HEK293 (cell line): ENCODE measurements around the gene LEF1.

Experiments used
- CTCF ChIA-PET: fragments of 350-600 bp; formaldehyde crosslinking; extraction: SDS; loops from one replicate; lab custom pipeline; 2021; ENCODE audit warnings: antibody characterized with exemption; lab: Yijun Ruan, JAX
- POLR2A ChIA-PET: fragments of 300-600 bp; formaldehyde crosslinking; extraction: SDS; loops from one replicate; lab custom pipeline; 2020; ENCODE audit warnings: antibody characterized with exemption, inconsistent platforms; lab: Yijun Ruan, JAX
- H3K27ac ChIP-seq: fragments of 200-500 bp; sonication (Bioruptor generic); 2 replicates; pipeline ENCODE4 v1.5.1; 2014; ENCODE audit warnings: low read depth, low read length, control low read depth, inconsistent platforms; ENCODE audit errors: extremely low read depth
- H3K36me3 ChIP-seq, 2 experiments: fragments of 200-500 bp in 1 of 2; sonication (Bioruptor generic) in 1 of 2; 1 replicate in 1 of 2; 2 replicates in 1 of 2; pipeline ENCODE4 v1.5.1; 2014 to 2017; ENCODE audit warnings: inconsistent platforms in 2 of 2, low read length in 2 of 2; ENCODE audit not compliant: control insufficient read depth in 2 of 2, insufficient read depth in 1 of 2
- H3K4me1 ChIP-seq: fragments of 200-500 bp; sonication (Bioruptor generic); 2 replicates; pipeline ENCODE4 v1.5.1; 2014; ENCODE audit warnings: mild to moderate bottlenecking, low read length, inconsistent platforms; ENCODE audit not compliant: control insufficient read depth, insufficient read depth
- H3K4me3 ChIP-seq: 2 replicates; pipeline ENCODE4 v1.5.1; 2011; ENCODE audit warnings: low read depth, mild to moderate bottlenecking, control low read depth, low read length, moderate library complexity
- H3K9me3 ChIP-seq: fragments of 200-500 bp; sonication (Bioruptor generic); 2 replicates; pipeline ENCODE4 v1.5.1; 2014; ENCODE audit warnings: low read depth, low read length, inconsistent platforms; ENCODE audit not compliant: control insufficient read depth, insufficient read depth
- KLF1 ChIP-seq: fragments of 450-650 bp; formaldehyde crosslinking; IDR thresholded peaks from 2 replicates; pipeline ENCODE4 v1.5.1; 2016; ENCODE audit warnings: missing biosample characterization, missing genetic modification characterization
- KLF7 ChIP-seq: fragments of 450-650 bp; formaldehyde crosslinking; IDR thresholded peaks from 2 replicates; pipeline ENCODE4 v1.5.1; 2016; ENCODE audit warnings: missing biosample characterization, missing genetic modification characterization, borderline replicate concordance
- SP7 ChIP-seq: fragments of 450-650 bp; formaldehyde crosslinking; IDR thresholded peaks from 2 replicates; pipeline ENCODE4 v1.5.1; 2016; ENCODE audit warnings: missing biosample characterization, missing genetic modification characterization
- ZBTB7A ChIP-seq: fragments of 450-650 bp; formaldehyde crosslinking; IDR thresholded peaks from 2 replicates; pipeline ENCODE4 v1.5.1; 2016; ENCODE audit warnings: low read depth, missing biosample characterization, missing genetic modification characterization
- ZNF169 ChIP-seq: fragments of 450-650 bp; formaldehyde crosslinking; IDR thresholded peaks from 2 replicates; pipeline ENCODE4 v1.5.1; 2016; ENCODE audit warnings: missing biosample characterization, missing genetic modification characterization
- ZNF211 ChIP-seq: fragments of 450-650 bp; formaldehyde crosslinking; IDR thresholded peaks from 2 replicates; pipeline ENCODE4 v1.5.1; 2016; ENCODE audit warnings: low read depth, missing biosample characterization, missing genetic modification characterization
- ZNF302 ChIP-seq: fragments of 450-650 bp; formaldehyde crosslinking; IDR thresholded peaks from 2 replicates; pipeline ENCODE4 v1.5.1; 2016; ENCODE audit warnings: missing biosample characterization, missing genetic modification characterization, low read depth
- ZNF37A ChIP-seq: fragments of 450-650 bp; IDR thresholded peaks from 2 replicates; pipeline ENCODE4 v1.5.1; 2018; ENCODE audit warnings: missing biosample characterization, missing genetic modification characterization
- ZNF404 ChIP-seq: fragments of 450-650 bp; formaldehyde crosslinking; IDR thresholded peaks from 2 replicates; pipeline ENCODE4 v1.5.1; 2017; ENCODE audit warnings: missing biosample characterization, missing genetic modification characterization
- ZNF423 ChIP-seq: fragments of 450-650 bp; formaldehyde crosslinking; IDR thresholded peaks from 2 replicates; pipeline ENCODE4 v1.5.1; 2016; ENCODE audit warnings: missing biosample characterization, missing genetic modification characterization
- ZNF558 ChIP-seq: fragments of 450-650 bp; formaldehyde crosslinking; IDR thresholded peaks from 2 replicates; pipeline ENCODE4 v1.5.1; 2016; ENCODE audit warnings: missing biosample characterization, missing genetic modification characterization
- ZNF654 ChIP-seq: fragments of 450-650 bp; formaldehyde crosslinking; IDR thresholded peaks from 2 replicates; pipeline ENCODE4 v1.5.1; 2016; ENCODE audit warnings: low read depth, missing biosample characterization, missing genetic modification characterization
- ZNF777 ChIP-seq: fragments of 450-650 bp; formaldehyde crosslinking; IDR thresholded peaks from 2 replicates; pipeline ENCODE4 v1.5.1; 2017; ENCODE audit warnings: missing biosample characterization, missing genetic modification characterization, borderline replicate concordance
- ZNF791 ChIP-seq: fragments of 450-650 bp; formaldehyde crosslinking; IDR thresholded peaks from 2 replicates; pipeline ENCODE4 v1.5.1; 2016; ENCODE audit warnings: missing biosample characterization, missing genetic modification characterization
- ZNF837 ChIP-seq: fragments of 450-650 bp; formaldehyde crosslinking; IDR thresholded peaks from 2 replicates; pipeline ENCODE4 v1.5.1; 2016; ENCODE audit warnings: missing biosample characterization, missing genetic modification characterization
- TF ChIP-seq, protein P1 (sequence below): fragments of 450-650 bp; formaldehyde crosslinking; IDR thresholded peaks from 2 replicates; pipeline ENCODE4 v1.5.1; 2017; ENCODE audit warnings: missing biosample characterization, missing genetic modification characterization
- TF ChIP-seq, protein P2 (sequence below): fragments of 450-650 bp; formaldehyde crosslinking; IDR thresholded peaks from 2 replicates; pipeline ENCODE4; 2016; ENCODE audit warnings: missing biosample characterization, missing genetic modification characterization
- TF ChIP-seq, protein P3 (sequence below): fragments of 450-650 bp; formaldehyde crosslinking; IDR thresholded peaks from 2 replicates; pipeline ENCODE4 v1.5.1; 2016; ENCODE audit warnings: missing biosample characterization, missing genetic modification characterization
- TF ChIP-seq, protein P4 (sequence below): fragments of 450-650 bp; IDR thresholded peaks from 2 replicates; pipeline ENCODE4 v1.5.1; 2018; ENCODE audit warnings: missing biosample characterization, missing genetic modification characterization
- TF ChIP-seq, protein P5 (sequence below): fragments of 450-650 bp; formaldehyde crosslinking; IDR thresholded peaks from 2 replicates; pipeline ENCODE4 v1.5.0; 2017; ENCODE audit warnings: missing biosample characterization, missing genetic modification characterization, borderline replicate concordance
- TF ChIP-seq, protein P6 (sequence below): sonication (generic); formaldehyde crosslinking; IDR thresholded peaks from 2 replicates; pipeline ENCODE4 v1.8.1; 2022; ENCODE audit warnings: mild to moderate bottlenecking, moderate library complexity, missing genetic modification reagents
- TF ChIP-seq, protein P7 (sequence below): fragments of 450-650 bp; formaldehyde crosslinking; IDR thresholded peaks from 2 replicates; pipeline ENCODE4 v1.5.1; 2016; ENCODE audit warnings: missing biosample characterization, missing genetic modification characterization
- TF ChIP-seq, protein P8 (sequence below): fragments of 450-650 bp; formaldehyde crosslinking; IDR thresholded peaks from 2 replicates; pipeline ENCODE4 v1.5.1; 2016; ENCODE audit warnings: missing biosample characterization, missing genetic modification characterization

Gene LEF1

DNA sequence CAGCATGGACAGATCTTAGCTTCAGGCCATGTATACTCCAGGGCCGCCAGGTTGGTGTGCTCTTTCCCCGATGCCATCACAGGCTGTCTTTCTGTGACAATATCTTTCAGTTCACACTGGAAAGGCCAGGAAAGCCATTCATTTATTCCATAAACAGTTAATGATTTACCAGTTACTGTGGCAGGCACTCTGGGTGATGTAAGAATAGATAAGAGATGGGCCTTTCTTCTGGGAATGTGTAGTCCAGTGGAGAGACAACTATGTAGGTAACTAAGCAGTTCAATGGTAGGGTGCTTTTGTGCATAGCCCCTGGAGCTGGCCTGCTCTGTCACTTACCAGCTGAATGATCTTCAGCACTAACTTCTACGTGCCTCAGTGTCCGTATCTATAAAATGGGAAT, 46.3 kb upstream of the LEF1 start:
- Histone ChIP-seq H3K36me3 (no peaks in the 10 kb centered on the region), H3K27ac (no peak overlapping the region), H3K4me1 (no peaks in the 10 kb centered on the region), H3K4me3 (no peak overlapping the region), H3K9me3 (no peaks in the 10 kb centered on the region)
- TF ChIP-seq, protein P1, sequence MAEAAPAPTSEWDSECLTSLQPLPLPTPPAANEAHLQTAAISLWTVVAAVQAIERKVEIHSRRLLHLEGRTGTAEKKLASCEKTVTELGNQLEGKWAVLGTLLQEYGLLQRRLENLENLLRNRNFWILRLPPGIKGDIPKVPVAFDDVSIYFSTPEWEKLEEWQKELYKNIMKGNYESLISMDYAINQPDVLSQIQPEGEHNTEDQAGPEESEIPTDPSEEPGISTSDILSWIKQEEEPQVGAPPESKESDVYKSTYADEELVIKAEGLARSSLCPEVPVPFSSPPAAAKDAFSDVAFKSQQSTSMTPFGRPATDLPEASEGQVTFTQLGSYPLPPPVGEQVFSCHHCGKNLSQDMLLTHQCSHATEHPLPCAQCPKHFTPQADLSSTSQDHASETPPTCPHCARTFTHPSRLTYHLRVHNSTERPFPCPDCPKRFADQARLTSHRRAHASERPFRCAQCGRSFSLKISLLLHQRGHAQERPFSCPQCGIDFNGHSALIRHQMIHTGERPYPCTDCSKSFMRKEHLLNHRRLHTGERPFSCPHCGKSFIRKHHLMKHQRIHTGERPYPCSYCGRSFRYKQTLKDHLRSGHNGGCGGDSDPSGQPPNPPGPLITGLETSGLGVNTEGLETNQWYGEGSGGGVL (tag by site-specific recombination): no peak
- TF ChIP-seq SP7 (tag by site-specific recombination): no peak
- TF ChIP-seq ZNF169 (tag by site-specific recombination): no peak
- TF ChIP-seq ZNF837 (tag by site-specific recombination): no peak
- TF ChIP-seq ZNF37A (tag by site-specific recombination): no peak
- no peak for TF ChIP-seq ZNF302 (tag by site-specific recombination)
- TF ChIP-seq ZNF211 (tag by site-specific recombination): no peak
- no peak for TF ChIP-seq ZNF777 (tag by site-specific recombination)
- no peak for TF ChIP-seq ZNF654 (tag by site-specific recombination)
- no peak for TF ChIP-seq ZNF404 (tag by site-specific recombination)
- TF ChIP-seq, protein P2, sequence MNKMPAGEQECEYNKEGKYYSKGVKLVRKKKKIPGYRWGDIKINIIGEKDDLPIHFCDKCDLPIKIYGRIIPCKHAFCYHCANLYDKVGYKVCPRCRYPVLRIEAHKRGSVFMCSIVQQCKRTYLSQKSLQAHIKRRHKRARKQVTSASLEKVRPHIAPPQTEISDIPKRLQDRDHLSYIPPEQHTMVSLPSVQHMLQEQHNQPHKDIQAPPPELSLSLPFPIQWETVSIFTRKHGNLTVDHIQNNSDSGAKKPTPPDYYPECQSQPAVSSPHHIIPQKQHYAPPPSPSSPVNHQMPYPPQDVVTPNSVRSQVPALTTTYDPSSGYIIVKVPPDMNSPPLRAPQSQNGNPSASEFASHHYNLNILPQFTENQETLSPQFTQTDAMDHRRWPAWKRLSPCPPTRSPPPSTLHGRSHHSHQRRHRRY (tag by site-specific recombination): no peak
- TF ChIP-seq, protein P3, sequence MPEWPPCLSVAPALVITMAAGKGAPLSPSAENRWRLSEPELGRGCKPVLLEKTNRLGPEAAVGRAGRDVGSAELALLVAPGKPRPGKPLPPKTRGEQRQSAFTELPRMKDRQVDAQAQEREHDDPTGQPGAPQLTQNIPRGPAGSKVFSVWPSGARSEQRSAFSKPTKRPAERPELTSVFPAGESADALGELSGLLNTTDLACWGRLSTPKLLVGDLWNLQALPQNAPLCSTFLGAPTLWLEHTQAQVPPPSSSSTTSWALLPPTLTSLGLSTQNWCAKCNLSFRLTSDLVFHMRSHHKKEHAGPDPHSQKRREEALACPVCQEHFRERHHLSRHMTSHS (tag by site-specific recombination): no peak
- TF ChIP-seq, protein P4, sequence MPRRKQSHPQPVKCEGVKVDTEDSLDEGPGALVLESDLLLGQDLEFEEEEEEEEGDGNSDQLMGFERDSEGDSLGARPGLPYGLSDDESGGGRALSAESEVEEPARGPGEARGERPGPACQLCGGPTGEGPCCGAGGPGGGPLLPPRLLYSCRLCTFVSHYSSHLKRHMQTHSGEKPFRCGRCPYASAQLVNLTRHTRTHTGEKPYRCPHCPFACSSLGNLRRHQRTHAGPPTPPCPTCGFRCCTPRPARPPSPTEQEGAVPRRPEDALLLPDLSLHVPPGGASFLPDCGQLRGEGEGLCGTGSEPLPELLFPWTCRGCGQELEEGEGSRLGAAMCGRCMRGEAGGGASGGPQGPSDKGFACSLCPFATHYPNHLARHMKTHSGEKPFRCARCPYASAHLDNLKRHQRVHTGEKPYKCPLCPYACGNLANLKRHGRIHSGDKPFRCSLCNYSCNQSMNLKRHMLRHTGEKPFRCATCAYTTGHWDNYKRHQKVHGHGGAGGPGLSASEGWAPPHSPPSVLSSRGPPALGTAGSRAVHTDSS (tag by site-specific recombination): no peak
- no peak for TF ChIP-seq ZNF791
- ChIA-PET POLR2A (no interaction called here), CTCF (no interaction called here)

DNA sequence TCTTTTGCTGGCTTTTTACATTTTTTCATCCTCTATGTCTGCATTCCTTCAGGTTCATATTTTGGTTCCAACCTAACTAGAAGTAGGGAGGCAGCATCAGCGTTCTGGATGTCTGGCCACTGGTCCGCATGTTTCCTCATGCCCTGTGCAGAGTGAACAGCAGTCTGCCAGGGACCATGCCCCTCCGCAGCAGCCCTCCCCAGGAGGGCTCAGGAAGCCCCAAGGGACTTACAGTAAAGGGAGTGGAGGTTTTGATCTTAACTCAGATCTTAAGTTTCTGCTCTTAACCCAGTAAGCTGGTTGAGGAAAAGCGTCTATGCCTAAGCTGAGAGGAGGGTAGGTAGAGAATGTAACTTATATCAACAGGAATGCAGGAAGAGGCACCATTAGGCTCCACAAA, 45.0 kb upstream of the LEF1 start:
- Histone ChIP-seq H3K27ac (no peak overlapping the region), H3K4me3 (no peak overlapping the region), H3K9me3 (no peaks in the 10 kb centered on the region), H3K36me3 (no peaks in the 10 kb centered on the region), H3K4me1 (no peaks in the 10 kb centered on the region)
- POLR2A ChIA-PET: no interaction called here
- CTCF ChIA-PET: no interaction called here
- TF ChIP-seq KLF7 (tag by site-specific recombination) (no peak), KLF1 (tag by site-specific recombination) (no peak), ZNF558 (no peak), ZBTB7A (tag by site-specific recombination) (no peak), ZNF423 (tag by site-specific recombination) (no peak)
- TF ChIP-seq, protein P5, sequence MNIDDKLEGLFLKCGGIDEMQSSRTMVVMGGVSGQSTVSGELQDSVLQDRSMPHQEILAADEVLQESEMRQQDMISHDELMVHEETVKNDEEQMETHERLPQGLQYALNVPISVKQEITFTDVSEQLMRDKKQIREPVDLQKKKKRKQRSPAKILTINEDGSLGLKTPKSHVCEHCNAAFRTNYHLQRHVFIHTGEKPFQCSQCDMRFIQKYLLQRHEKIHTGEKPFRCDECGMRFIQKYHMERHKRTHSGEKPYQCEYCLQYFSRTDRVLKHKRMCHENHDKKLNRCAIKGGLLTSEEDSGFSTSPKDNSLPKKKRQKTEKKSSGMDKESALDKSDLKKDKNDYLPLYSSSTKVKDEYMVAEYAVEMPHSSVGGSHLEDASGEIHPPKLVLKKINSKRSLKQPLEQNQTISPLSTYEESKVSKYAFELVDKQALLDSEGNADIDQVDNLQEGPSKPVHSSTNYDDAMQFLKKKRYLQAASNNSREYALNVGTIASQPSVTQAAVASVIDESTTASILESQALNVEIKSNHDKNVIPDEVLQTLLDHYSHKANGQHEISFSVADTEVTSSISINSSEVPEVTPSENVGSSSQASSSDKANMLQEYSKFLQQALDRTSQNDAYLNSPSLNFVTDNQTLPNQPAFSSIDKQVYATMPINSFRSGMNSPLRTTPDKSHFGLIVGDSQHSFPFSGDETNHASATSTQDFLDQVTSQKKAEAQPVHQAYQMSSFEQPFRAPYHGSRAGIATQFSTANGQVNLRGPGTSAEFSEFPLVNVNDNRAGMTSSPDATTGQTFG (tag by site-specific recombination): no peak
- TF ChIP-seq, protein P6, sequence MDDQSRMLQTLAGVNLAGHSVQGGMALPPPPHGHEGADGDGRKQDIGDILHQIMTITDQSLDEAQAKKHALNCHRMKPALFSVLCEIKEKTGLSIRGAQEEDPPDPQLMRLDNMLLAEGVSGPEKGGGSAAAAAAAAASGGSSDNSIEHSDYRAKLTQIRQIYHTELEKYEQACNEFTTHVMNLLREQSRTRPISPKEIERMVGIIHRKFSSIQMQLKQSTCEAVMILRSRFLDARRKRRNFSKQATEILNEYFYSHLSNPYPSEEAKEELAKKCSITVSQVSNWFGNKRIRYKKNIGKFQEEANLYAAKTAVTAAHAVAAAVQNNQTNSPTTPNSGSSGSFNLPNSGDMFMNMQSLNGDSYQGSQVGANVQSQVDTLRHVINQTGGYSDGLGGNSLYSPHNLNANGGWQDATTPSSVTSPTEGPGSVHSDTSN (CRISPR knock-in tag): no peak
- TF ChIP-seq, protein P7, sequence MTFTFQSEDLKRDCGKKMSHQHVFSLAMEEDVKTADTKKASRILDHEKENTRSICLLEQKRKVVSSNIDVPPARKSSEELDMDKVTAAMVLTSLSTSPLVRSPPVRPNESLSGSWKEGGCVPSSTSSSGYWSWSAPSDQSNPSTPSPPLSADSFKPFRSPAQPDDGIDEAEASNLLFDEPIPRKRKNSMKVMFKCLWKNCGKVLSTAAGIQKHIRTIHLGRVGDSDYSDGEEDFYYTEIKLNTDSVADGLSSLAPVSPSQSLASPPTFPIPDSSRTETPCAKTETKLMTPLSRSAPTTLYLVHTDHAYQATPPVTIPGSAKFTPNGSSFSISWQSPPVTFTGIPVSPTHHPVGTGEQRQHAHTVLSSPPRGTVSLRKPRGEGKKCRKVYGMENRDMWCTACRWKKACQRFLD (tag by site-specific recombination): no peak
- TF ChIP-seq, protein P8, sequence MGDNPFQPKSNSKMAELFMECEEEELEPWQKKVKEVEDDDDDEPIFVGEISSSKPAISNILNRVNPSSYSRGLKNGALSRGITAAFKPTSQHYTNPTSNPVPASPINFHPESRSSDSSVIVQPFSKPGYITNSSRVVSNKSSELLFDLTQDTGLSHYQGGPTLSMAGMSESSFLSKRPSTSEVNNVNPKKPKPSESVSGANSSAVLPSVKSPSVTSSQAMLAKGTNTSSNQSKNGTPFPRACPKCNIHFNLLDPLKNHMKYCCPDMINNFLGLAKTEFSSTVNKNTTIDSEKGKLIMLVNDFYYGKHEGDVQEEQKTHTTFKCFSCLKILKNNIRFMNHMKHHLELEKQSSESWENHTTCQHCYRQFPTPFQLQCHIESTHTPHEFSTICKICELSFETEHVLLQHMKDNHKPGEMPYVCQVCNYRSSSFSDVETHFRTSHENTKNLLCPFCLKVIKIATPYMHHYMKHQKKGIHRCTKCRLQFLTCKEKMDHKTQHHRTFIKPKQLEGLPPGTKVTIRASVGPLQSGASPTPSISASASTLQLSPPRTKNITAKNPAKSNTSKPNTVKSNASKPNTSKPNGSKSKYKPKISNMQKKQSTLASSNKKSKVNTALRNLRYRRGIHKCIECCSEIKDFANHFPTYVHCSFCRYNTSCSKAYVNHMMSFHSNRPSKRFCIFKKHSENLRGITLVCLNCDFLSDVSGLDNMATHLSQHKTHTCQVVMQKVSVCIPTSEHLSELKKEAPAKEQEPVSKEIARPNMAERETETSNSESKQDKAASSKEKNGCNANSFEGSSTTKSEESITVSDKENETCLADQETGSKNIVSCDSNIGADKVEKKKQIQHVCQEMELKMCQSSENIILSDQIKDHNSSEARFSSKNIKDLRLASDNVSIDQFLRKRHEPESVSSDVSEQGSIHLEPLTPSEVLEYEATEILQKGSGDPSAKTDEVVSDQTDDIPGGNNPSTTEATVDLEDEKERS (tag by site-specific recombination): no peak
